Dermis microvascular lymphatic vessel endothelial cell (primary cell): ENCODE measurements around the gene SLC1A3. TPM values are rescaled to one million over a fixed set of nuclear protein-coding genes. Genes with fewer than 3 reads are reported as not detected.
"Not testable (repeated sequence)": the region's sequence is repeated elsewhere in the genome, so short reads cannot be mapped to it uniquely, and the experiment has no call there.

ENCODE experiments used
- DNase-seq, 2 donors: peaks; one replicate each; pipeline versions ENCODE4 v3.0.0 to v3.0.0-alpha.2; 2010; ENCODE audit warnings: low read depth in 2 of 2
- total RNA-seq: library from RNA; depleted of rRNA; stranded (reverse); fragments of >200 nt; gene quantifications from 2 replicates; pipeline ENCODE4 v1.2.1, GENCODE V29; 2014

The SLC1A3 gene
- not detected in 2 replicates for total RNA-seq

DNA sequence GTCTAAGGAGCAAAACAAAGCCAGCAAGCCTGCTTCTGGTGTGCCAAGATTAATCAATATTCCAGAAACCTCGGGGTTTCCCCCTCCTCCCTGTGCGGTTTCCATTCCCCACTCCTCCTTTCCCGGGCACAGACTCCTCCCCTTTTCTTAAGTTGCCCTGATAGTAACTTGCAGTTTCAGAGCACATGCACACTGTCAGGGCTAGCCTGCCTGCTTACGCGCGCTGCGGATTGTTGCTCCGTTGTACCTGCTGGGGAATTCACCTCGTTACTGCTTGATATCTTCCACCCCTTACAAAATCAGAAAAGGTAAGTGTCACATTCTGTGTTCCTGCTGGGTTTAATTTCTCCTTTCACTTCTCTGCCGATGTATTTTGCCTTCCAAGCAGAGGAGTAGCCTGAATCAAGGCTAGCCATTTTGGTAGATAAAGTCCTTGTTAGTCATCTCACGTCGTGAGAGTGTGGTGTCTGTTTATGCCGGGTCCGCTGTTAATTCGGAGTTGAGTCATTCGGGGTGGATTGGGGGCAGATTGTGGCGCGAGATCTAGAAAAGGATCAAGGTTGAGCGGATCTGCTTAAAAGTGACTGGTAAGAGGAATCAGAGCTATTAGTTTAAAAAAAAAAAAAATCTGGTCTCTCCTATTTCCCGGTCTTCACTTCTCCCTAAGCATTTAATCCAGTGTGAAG lies at the start of gene SLC1A3:
Gene SLC1A3 (plus strand): TSS at position 179 of the 686 bp plus-strand sequence. CDS start 1,818 bp downstream, outside the sequence.
- DNase-seq = peak in 1 of 2 donors; percentile 48

DNA sequence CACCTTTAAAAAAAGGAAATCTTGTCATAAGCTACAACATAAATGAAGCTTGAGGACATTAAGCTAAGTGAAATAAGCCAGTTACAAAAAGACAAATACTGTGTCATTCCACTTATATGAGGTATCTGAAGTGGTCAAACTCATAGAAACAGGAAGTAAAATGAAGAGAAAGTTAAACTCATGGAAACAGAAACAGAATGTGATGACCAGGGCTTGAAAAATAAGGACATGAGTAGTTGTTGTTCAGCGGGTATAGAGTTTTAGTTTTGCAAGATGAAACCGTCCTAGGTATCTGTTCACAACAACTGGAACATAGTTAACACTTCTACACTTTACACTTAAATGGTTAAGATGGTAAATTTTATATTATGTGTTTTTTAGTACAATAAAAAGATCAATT lies 47.8 kb upstream of the SLC1A3 start:
- DNase-seq = no peak

DNA sequence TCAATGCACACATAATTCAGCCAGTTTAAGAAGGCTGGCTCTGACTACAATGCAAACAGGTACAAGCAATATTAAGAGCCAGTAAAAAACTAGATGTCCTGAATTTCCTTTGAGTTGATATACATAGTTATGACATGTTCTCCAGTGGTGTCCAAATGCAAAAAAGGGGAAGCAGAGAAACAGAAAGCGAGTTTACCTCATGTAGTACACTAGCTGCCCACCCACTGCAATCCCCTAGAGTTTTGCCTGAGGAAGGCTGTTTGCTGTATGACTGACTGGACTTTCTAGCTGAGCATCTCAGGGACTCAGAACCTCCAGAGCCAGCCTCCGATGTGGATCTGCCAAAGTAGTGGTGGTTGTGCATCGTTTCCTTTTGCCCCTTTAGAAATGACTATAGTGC lies 44.8 kb upstream of the SLC1A3 start:
- DNase-seq = no peak

DNA sequence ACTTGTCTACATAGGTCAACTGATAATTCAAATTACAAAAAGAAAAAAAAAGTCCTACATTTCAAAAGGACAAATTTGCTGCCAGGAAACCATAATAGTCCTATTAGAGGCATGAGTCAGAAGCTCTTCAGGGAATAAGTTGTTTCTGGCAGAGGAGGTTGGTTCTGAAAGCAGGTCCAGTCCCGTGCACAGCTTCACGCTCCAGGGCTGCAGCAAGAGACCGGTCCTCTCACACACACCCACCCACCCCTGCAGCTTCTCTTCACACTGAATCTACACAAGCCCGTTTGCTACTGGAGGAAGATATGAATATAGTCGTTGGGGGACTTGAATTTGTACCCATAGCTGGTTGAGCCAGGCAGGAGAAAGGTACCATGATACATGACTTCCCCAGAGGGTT lies 36.9 kb upstream of the SLC1A3 start:
- no peak for DNase-seq

DNA sequence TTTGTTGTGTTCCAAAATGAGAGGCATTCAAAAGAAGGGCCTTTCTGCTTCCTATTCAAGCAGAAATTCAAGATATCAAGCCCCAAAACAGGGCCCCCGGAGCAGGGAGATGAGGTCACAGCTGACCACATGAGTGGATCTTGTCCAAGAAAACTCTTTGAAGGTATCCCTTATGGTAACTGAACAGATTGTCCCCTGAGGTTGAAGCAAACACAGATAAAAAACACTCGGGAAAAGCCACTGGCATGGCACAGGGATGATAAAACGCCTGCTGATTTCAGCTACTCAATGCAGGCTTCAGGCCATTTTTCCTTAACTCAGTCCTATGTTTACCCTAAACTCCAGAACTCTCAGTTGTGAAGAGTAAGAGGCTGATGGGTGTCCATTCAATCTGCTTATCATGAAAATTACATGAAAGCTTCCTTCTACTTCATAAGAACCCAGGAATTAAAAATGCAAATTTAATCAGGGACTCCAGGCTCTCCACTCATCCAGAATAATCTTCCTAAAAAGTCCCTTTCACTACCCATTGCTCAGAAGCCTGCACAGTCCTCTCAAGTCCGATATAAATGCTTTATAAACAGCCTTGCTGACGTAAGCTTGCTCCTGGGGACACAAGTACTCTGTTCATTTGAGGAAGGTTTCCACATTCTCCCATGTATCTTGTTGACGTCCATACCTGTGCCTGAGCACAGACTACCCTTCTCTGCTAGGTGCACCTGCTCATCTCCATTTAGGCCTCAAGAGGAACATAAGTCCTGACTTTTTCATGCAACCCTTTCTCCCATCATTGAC lies 35.9 kb upstream of the SLC1A3 start:
- no peak for DNase-seq

DNA sequence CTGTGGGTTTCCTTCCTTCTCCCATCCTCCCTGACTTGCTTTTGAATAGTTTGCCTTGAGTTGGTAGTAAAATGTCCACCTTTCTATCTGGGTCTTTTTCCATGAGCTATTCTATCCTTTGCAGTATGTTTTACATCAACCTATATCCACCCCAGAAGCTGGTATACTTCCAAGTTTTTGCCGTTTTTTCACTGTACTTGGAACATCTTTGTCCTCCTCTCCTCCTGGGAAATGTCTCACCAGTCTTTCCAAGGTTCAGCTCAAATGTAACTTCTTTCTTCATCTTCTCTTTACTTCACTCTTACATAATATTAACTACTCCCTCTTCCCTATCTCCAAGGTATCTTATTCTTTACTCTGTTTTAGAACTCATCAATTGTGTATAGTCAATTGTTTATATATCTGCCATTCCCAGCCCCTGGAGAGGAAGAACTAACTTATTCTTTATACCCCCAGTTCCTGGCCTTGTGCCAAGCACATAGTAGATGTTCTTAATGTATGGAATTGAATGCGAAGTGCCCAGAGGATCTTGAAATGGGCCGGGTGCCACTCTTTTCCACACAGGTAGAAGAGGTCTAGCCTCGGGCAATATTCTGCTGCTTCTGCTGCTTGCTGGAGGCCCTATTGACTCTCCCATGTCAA lies 34.9 kb upstream of the SLC1A3 start:
- no peak for DNase-seq

DNA sequence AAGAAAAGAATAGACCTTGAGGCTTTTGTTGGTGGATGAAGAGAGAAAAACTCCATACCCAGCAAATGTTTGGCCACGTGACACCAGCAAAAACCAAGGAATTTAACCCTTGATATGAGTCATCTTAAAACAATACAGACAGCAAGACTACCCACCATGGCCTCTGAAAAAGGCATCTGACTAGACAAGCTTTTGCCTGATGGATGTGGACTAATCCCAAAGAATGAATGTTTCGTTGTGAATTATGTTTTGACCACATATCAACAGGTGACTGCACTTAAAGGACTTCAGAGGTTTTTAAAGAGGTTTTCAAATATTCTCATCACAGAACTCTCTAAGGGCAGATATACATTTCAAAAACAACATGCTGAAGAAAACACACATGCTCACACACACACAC lies 33.0 kb upstream of the SLC1A3 start:
- DNase-seq = peak in 1 of 2 donors; percentile 49

DNA sequence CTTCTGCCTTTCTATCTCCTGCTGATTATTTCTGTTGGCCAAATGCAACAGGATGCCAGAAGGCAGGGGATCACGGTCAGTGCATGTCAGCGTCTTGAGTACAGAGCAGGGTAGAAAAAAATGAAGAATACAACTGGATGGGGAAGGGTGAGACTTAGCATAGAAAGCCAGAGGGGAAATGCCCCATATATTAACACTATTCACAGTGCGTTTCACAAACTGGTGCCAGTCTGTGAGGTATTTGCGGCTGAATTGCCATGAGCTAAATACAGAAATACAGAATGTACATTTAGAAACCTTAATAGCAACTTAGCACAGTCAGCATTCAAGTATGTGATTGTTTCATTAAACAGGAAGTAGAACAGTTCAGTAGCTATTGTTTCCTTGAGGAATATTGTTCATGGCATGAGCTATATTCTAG lies 31.0 kb upstream of the SLC1A3 start:
- DNase-seq = peak; percentile 1 to 75

DNA sequence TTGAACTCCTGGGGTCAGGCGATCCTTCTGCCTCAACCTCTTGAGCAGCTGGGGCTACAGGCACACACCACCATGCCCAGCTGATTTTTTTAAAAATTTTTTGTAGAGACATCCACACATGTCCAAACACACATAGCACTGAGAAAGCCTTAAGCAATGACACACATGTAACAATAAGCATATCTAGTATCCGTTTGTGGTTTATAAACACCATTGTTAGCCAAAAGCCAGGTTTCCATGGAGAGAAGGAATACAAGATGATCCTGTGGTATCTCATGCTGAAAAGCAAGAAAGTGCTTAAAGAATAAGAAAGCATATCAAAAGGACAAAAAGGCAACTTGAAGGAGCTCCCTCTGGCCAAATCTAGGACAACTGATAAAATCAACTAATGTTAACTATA lies 29.7 kb upstream of the SLC1A3 start:
- DNase-seq = no peak

DNA sequence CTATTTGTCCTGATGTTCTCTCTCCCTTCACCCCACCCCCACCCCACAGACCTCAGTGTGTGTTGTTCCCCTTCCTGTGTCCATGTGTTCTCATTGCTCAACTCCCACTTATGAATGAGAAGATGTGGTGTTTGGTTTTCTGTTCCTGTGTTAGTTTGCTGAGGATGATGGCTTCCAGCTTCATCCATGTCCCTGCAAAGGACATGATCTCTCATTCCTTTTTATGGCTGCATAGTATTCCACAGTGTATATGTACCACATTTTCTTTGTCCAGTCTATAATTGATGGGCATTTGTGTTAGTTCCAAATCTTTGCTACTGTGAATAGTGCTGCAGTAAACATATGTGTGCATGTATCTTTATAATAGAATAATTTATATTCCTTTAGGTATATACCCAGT lies 26.5 kb upstream of the SLC1A3 start:
- DNase-seq = not testable (repeated sequence)

DNA sequence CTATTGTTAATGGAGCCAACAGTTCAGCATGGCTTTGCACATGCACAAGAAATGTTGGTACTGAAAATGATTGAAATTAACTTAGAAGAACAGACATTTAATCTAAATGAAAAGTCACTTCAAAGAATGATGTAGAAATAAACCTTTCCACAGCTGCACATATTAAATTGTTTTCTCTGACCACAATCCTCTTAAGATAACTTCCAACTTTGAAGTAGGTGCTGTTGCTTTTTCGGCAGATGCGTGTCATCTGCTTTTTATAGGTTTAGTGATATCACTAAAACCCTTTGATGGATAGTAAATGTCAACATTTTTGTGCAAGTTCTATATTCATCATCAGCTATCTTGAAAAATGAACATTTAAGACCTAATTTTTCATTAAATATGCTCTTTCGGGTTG lies 25.3 kb upstream of the SLC1A3 start:
- DNase-seq = no peak

DNA sequence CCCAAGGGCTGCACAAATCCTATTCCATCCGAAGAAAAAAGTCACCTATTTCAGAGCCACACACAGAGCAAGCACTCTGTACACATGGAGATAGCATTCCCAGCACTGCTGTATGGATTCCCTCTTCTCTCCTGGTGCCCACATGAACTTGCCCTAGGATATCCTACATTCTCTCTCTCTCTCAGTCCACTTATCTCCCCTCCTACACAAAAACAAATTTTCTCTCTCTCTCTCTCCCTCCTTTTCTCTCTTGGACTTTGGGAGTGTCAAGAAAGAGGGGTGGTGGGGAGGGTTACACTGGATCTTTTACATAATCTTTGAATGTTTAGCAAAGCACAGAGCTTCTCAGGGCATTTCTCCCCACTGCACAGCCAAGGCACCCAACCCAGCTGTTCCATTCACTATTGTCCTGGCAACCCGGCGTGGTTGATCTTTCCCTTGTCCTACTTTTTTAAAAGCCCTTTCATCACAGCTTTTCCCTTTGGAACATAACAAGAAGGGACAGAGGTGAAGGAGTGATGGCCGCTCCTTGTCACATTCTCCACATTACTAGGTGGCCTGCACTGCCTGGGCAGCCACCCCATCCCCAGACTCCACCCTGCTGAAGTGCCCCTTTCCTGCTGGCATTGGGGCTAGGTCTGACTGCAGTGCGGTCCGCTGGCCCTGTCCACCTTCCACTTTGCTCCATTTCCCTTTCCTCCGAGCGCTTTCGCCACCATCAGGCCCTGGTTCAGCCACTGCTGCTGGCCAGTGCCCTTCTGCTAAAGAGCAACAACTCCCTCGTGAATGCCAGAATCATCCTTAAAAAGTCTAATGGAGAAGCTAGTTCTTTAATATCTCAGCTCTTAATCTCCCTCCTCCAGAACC lies 22.2 kb upstream of the SLC1A3 start:
- no peak for DNase-seq

DNA sequence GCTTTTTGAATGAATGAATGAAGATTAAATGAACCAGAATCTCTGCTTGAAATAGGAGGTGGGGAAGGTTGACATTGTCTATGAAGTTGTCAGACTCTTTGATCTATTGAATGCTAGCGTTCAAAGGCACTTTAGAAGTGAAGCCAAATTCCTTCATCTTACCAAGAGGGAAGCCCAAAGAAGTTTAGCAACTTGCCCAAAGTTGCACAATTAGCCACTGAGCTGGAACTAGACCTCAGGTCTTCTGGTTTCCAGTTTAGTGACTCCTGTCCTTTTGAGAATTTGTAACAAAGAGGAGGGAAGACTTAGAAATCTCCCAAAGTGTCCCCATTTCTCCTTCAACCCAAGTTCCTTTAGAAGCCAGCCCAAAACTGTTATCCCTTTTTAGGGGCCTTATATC lies 20.7 kb upstream of the SLC1A3 start:
- no peak for DNase-seq

DNA sequence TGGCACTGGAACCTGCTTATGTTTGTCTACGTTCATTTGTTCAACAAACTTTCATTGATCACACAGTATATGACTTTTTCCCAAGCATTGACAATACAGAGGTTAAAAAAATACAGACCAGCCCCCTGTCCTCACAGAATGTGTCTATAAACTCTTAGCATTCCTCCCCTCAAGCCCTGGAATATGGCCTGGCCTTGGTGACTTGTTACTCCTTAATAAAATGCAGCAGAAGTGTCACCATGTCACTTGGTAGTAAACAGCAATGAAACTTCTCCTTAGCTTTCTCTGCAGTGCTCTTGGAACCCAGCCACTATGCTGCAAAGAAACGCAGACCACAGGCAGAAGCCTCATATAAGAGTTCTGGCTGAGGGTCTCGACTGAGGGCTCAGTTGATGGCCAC lies 19.1 kb upstream of the SLC1A3 start:
- no peak for DNase-seq

DNA sequence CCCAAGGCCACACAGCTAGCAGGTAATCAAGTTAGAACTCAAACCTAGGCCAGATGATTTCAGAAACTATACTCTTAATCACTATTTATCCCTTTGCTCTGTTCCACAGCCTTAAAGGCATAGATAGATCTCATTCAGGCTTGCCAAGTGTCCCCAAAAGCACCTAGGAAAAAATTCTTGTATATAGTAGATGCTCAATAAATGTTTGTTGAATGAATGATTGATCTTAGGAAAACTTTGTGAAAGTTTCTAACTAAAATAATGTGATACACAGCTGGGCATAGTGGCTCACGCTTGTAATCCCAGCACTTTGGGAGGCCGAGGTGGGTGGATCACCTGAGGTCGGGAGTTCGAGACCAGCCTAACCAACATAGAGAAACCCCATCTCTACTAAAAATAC lies 16.7 kb upstream of the SLC1A3 start:
- not testable (repeated sequence) for DNase-seq

DNA sequence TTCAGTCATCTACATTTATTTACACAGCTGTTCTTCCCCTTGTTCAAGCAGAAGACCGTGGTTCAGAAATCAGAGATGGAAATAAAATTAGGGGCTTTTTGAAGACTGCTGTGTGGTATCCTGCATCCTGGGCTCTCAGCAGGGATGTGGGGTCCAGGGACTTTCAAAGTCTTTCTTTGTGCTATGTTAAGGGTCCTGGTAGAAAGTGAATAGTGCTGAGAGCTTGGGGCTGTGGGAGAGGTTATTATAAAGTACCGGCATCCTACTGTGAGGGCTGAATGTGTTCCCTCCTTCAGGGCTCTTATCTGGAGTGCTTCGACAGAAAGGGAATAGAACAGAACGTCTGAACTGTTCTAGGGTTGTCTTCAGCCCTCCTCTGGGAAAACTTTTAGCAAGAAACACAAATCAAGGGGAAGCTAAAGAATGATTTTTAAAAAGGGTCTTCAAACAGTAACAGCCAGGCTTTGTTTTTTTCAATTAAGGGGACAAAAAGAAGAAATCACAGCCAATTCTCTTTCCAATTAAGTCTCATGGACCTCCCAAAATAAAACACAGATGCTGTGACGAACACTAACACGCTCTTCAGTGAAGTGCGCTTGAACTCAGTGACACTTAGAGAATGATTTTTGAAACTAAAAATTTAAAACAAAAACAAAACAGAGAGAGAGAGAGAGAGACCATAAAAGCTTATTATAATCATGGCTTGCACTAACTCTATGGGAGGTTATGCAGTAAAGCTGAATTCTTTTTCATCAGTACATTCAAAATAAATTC lies 15.7 kb upstream of the SLC1A3 start:
- no peak for DNase-seq

DNA sequence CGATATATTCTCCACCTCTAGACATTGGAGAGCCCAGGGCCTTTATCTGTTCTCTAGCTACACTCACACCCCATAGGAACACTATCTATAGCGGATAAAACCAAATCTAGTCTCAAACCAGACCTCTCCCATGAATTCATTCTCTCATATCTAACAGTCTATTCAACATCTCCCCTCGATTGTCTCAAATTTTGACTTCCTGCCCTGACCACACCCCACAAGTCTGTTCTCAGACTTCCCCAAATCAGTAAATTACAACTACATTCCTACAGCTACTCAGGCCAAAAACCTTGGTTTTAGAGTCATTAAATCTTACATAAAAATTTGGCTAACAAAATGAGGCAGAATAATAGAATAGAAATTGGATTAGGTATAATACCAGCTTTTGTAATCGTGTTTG lies 12.5 kb upstream of the SLC1A3 start:
- no peak for DNase-seq

DNA sequence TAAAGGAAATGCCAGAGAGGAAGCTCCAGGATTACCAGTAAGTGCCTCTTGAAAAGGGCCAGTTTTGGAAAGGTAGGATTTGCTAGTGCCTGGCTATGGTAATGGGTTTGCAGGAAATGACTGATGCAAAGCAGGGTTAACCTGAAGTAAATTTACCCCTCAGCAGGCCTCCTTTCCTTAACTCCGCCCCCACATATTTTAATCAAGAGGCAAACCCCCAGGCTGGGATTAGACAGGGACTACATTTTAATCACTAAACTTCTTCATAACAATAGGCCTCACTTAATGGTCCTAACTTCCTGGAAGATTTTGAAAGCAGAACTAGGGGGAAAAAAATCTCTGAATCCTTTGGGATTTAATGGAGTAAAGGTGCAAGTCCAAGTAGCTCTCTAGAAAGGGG lies 10.2 kb upstream of the SLC1A3 start:
- DNase-seq = no peak

DNA sequence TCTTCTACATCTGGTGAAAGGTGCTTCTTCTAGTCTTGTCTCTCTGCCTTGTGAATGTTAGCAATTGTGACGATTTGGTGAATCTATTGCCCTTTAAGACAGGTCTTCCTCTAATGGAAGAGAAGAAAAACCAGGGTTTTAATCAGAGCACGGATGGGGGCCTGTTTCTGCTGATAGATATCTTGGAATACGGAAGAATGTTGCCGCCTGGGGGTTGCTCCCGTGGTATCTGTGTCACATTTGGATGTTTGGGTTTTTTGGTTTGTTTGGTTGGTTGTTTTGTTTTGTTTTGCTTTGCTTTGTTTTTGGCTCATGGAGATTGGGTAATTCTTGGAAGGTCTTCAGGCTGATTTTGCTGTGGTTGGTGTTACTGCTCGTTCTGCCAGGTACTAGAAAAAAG lies 9.7 kb upstream of the SLC1A3 start:
- no peak for DNase-seq

DNA sequence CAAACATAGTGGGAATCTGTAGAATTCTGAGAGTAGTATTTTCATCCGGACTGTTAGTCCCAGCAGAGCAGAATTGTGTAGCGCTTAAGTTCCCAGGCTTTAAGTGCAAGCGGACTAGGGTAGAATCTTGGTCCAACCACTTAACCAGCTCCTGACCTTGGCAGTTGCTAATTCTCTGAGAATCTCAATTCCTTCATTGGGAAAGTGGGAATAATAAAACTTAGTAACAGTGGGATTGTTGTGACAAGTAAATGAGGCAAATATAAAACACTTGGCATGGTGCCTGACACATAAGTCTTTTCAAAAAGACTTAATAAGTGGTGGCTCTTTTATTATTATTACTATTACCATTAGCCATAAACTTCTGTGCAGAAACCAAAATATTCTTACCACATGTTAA lies 8.4 kb upstream of the SLC1A3 start:
- DNase-seq = no peak
